GM12878 (cell line): ENCODE data around the gene CGREF1. TPM values are rescaled to one million over a fixed set of nuclear protein-coding genes. Genes with fewer than 3 reads are reported as not detected.

ENCODE experiments used
- ATAC-seq: fragments of 200-7000 bp; cut with Tn5 transposase; 3 replicates; pipeline ENCODE4 v1.9.1; 2020; ENCODE audit warnings: mild to moderate bottlenecking, moderate library complexity
- BruUV-seq: library from RNA; stranded (reverse); fragments of 400-500 nt; replicated peaks from 2 replicates; lab custom pipeline; 2021; lab: Mats Ljungman, UMichigan
- CTCF ChIA-PET: fragments of 300-600 bp; sonication (Branson Sonifier 250); formaldehyde crosslinking; extraction: SDS; loops from one replicate; lab custom pipeline; 2021; ENCODE audit warnings: inconsistent platforms; lab: Yijun Ruan, JAX
- POLR2A ChIA-PET: fragments of 350-600 bp; formaldehyde crosslinking; extraction: SDS; loops from one replicate; lab custom pipeline; 2021; ENCODE audit warnings: inconsistent platforms; lab: Charles Lee
- RAD21 ChIA-PET: fragments of 300-600 bp; sonication (Branson Sonifier 250); formaldehyde crosslinking; loops from one replicate; lab custom pipeline; 2023; ENCODE audit warnings: antibody characterized with exemption; ENCODE audit not compliant: unreplicated experiment; lab: Charles Lee
- SMC1A ChIA-PET: fragments of 300-600 bp; sonication (Branson Sonifier 250); formaldehyde crosslinking; loops from one replicate; lab custom pipeline; 2023; ENCODE audit not compliant: unreplicated experiment, uncharacterized antibody; lab: Charles Lee
- DNase-seq: peaks from one replicate; pipeline ENCODE4 v3.0.0-alpha.2; 2011; ENCODE audit warnings: low read depth, low spot score
- FAIRE-seq: peaks from 3 replicates; lab custom pipeline; 2011; peaks lifted over from hg19 to GRCh38; lab: Jason Lieb, UNC
- H2AFZ ChIP-seq: 2 replicates; pipeline ENCODE4 v1.6.0; 2011; ENCODE audit warnings: low read depth, low read length, control low read depth; ENCODE audit not compliant: control insufficient read depth
- H3K27ac ChIP-seq: 2 replicates; pipeline ENCODE4 v1.5.1; 2011; ENCODE audit warnings: control low read depth; ENCODE audit not compliant: control insufficient read depth, insufficient read depth
- H3K27me3 ChIP-seq, 2 experiments: replicated peaks in 1 of 2; 2 replicates each; pipeline versions ENCODE4 v1.6.0 to v1.6.1; 2011; ENCODE audit warnings: low read length in 1 of 2; ENCODE audit not compliant: control insufficient read depth in 2 of 2, insufficient read depth in 2 of 2
- H3K36me3 ChIP-seq, 2 experiments: 2 replicates each; pipeline ENCODE4 v1.5.1; 2011; ENCODE audit warnings: low read length in 1 of 2; ENCODE audit not compliant: control insufficient read depth in 2 of 2, insufficient read depth in 2 of 2
- H3K4me1 ChIP-seq: 2 replicates; pipeline ENCODE4 v1.6.1; 2011; ENCODE audit warnings: mild to moderate bottlenecking, low read length, moderate library complexity, mixed read lengths; ENCODE audit not compliant: control insufficient read depth, insufficient read depth
- H3K4me2 ChIP-seq: 2 replicates; pipeline ENCODE4 v1.6.0; 2011; ENCODE audit warnings: control low read depth; ENCODE audit not compliant: control insufficient read depth, insufficient read depth
- H3K4me3 ChIP-seq: fragments of 200-600 bp; sonication (generic); 2 replicates; pipeline ENCODE4 v1.5.1; 2016
- H3K79me2 ChIP-seq: 2 replicates; pipeline ENCODE4 v1.6.0; 2011; ENCODE audit warnings: low read length; ENCODE audit not compliant: control insufficient read depth, insufficient read depth
- H3K9ac ChIP-seq: 2 replicates; pipeline ENCODE4 v1.8.0; 2011; ENCODE audit warnings: low read length, control low read depth, mixed read lengths; ENCODE audit not compliant: control insufficient read depth, insufficient read depth
- H3K9me3 ChIP-seq: replicated peaks from 3 replicates; pipeline ENCODE4 v1.5.1; 2011; ENCODE audit warnings: mild to moderate bottlenecking, low read length; ENCODE audit not compliant: control insufficient read depth, insufficient read depth
- H4K20me1 ChIP-seq: 2 replicates; pipeline ENCODE4 v1.6.0; 2011; ENCODE audit not compliant: control insufficient read depth, insufficient read depth
- ATF7 ChIP-seq: fragments of 450-650 bp; IDR thresholded peaks from 2 replicates; pipeline ENCODE4 v1.6.1; 2016; ENCODE audit warnings: low read depth, mild to moderate bottlenecking
- BHLHE40 ChIP-seq, 2 experiments: fragments of 450-650 bp in 1 of 2; IDR thresholded peaks; 2 replicates each; pipeline ENCODE4 v1.6.1; 2011 to 2017; ENCODE audit warnings: low read depth in 2 of 2, borderline replicate concordance in 1 of 2, improper control_type of control experiment in 1 of 2, low read length in 1 of 2, mild to moderate bottlenecking in 1 of 2
- ETV6 ChIP-seq, 2 experiments: fragments of 450-650 bp in 1 of 2; IDR thresholded peaks in 1 of 2; conservative IDR thresholded peaks in 1 of 2; 2 replicates each; pipeline ENCODE4 v1.6.1; 2014; ENCODE audit warnings: antibody characterized with exemption in 1 of 2, borderline replicate concordance in 1 of 2, low read depth in 1 of 2, mild to moderate bottlenecking in 1 of 2, moderate library complexity in 1 of 2
- EZH2 ChIP-seq: IDR thresholded peaks from 2 replicates; pipeline ENCODE4 v1.6.1; 2012; ENCODE audit warnings: low read depth, mild to moderate bottlenecking, control low read depth, inconsistent platforms, low read length, borderline replicate concordance; ENCODE audit not compliant: control insufficient read depth
- POLR2AphosphoS2 ChIP-seq: IDR thresholded peaks from 2 replicates; pipeline ENCODE4 v1.6.1; 2011; ENCODE audit warnings: low read depth, mild to moderate bottlenecking, low read length, improper control_type of control experiment, moderate library complexity
- SMAD5 ChIP-seq: IDR thresholded peaks from 2 replicates; pipeline ENCODE4 v1.6.1; 2016; ENCODE audit warnings: antibody characterized with exemption, low read depth
- WRNIP1 ChIP-seq: IDR thresholded peaks from 2 replicates; pipeline ENCODE4 v1.6.1; 2011; ENCODE audit warnings: low read depth, low read length, improper control_type of control experiment, borderline replicate concordance
- WGBS: methylation state at CpG from one replicate; pipeline ENCODE4 v1.1.6; 2016; ENCODE audit warnings: low lambda C conversion rate; ENCODE audit not compliant: insufficient replicate concordance, insufficient coverage; ENCODE audit errors: missing lambda C conversion rate; 5-methylcytosine and 5-hydroxymethylcytosine counted together
- in situ Hi-C: fragments of 300-500 bp; cut with MboI; formaldehyde crosslinking; loops from 9 replicates; pipeline ENCODE4 v1.14.3; 2018; ENCODE audit warnings: mixed read lengths
- intact Hi-C: fragments of 100-400 bp; cut with micrococcal nuclease; formaldehyde crosslinking; loops from one replicate; pipeline ENCODE4 v1.14.2; 2022; ENCODE audit not compliant: unreplicated experiment
- polyA plus RNA-seq, 11 experiments: library from polyadenylated mRNA; depleted of rRNA in 4 of 11; unstranded in 6 of 11; stranded (reverse) in 5 of 11; fragments of >200 nt; fragmentation: Nextera tagmentation in 4 of 11; fragmentation: Illumina TruSeq in 1 of 11; extraction: Ambion mirVana in 4 of 11; extraction: Trizol in 1 of 11; gene quantifications; 1 replicate in 1 of 11; 2 replicates in 10 of 11; pipeline versions ENCODE4 v1.2.1 to v1.2.3, GENCODE V29; 2011 to 2016; ENCODE audit warnings: inconsistent platforms in 2 of 11, missing spikeins in 2 of 11, low read depth in 1 of 11
- total RNA-seq, 4 experiments: library from RNA; depleted of rRNA in 3 of 4; stranded (reverse); fragments of >200 nt in 3 of 4; fragmentation: Illumina TruSeq in 1 of 4; extraction: Trizol in 1 of 4; gene quantifications; 2 replicates each; pipeline versions ENCODE4 v1.2.1 to v1.2.3, GENCODE V29; 2013 to 2021

Gene CGREF1
- total and polyA plus RNA-seq, 10 of the 15 experiments (the other 5 are each of a cell fraction or from before 2014, with no cell fraction given) = 0.06 to 0.21 TPM; not detected in 8

DNA sequence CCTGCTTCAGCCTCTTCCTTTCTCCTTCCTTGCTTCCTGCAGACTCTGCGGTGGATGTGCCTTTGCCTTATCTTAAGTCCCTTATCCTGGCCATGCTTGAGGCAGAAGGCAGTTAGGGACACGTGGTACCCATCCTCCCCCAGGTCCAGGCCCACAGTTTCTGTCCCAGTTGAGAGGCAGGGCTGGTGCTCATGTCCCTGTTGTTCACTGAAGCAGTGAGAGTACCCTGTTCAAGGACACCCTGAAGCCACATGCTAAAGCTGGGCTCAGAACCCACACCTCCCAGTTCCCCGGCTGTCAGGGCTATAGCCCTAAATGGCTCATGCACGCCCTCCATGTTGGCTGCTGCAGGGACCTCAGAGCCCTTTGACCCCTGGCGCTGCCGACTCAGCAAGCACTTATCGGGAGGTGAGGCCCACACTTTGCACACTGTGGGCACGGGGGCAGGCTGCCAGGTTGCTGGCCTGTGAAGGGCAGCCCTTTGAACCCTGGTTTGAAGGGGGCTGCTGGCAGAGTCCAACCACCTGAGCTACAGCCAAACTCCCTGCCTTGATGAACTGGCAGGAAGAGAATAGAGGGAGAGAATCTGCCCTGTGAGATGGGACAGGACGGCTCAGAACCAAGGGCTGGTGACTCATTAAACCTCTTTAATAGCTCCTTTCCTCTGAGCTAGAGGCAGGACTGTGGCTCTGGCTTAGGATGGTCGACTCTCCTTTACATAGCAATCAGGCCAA lies 26.1 kb downstream of the CGREF1 start:
- CTCF ChIA-PET = interaction anchor here (0.6 to 1.9 kb wide), 3 partner anchors 9 to 131 kb away, joined by 3 to 19 read pairs (median 4); no protein-coding TSS in a partner anchor
- H3K9ac ChIP-seq = no peak overlapping the region
- TF ChIP-seq BHLHE40 (IDR thresholded peaks at IDR 0.05; ENCODE audit: borderline replicate concordance in 1 of 2, low read depth in 2 of 2, low read length in 1 of 2) (no peak), WRNIP1 (no peak), ATF7 (no peak), EZH2 (no peak), POLR2AphosphoS2 (no peak), SMAD5 (no peak), ETV6 (conservative IDR thresholded peaks at IDR 0.05 in 1 of 2, IDR thresholded peaks at IDR 0.05 in 1 of 2; ENCODE audit: borderline replicate concordance in 1 of 2, low read depth in 1 of 2) (no peak)

More for the DNA sequence above, 26.1 kb downstream of the CGREF1 start:
- Histone ChIP-seq H3K9me3 (no peaks in the 10 kb centered on the region), H3K79me2 (no peaks in the 10 kb centered on the region), H3K27me3 (no peaks in the 10 kb centered on the region), H3K4me2 (no peak overlapping the region), H3K36me3 (no peaks in the 10 kb centered on the region), H3K4me1 (no peaks in the 10 kb centered on the region; the same call in 1 of the 2 replicates), H2AFZ (no peak overlapping the region), H4K20me1 (no peaks in the 10 kb centered on the region), H3K4me3 (no peak overlapping the region), H3K27ac (no peak overlapping the region)
- WGBS = 73% methylated on average over 10 of the region's 10 CpGs
- no peak for DNase-seq
- BruUV-seq = no TSS peak
- intact Hi-C loops = no loop called here
- no peak for FAIRE-seq
- ChIA-PET SMC1A (interaction anchor here (0.6 to 1.7 kb wide), 2 partner anchors 48 to 132 kb away, joined by 3 to 7 read pairs; no protein-coding TSS in a partner anchor), RAD21 (interaction anchor here (1.0 to 3.3 kb wide), 2 partner anchors 41 to 131 kb away, joined by 3 to 9 read pairs; partner anchors contain the start of gene AGBL5), POLR2A (no interaction called here)
- ATAC-seq = no peak
- in situ Hi-C loops = no loop called here
